Ishikawa (cell line): ENCODE results near the gene PPP2R2D.

Experiments
- CEBPB ChIP-seq: IDR thresholded peaks from 2 replicates; pipeline ENCODE4 v1.6.1; 2012
- CREB1 ChIP-seq: IDR thresholded peaks from 2 replicates; pipeline ENCODE4 v1.6.1; 2012; ENCODE audit warnings: low read depth
- EGR1 ChIP-seq: IDR thresholded peaks from 2 replicates; pipeline ENCODE4 v1.6.1; 2012
- EP300 ChIP-seq: IDR thresholded peaks from 2 replicates; pipeline ENCODE4 v1.6.1; 2012; ENCODE audit warnings: borderline replicate concordance
- FOXM1 ChIP-seq: IDR thresholded peaks from 2 replicates; pipeline ENCODE4 v1.6.1; 2012; ENCODE audit warnings: low read depth, borderline replicate concordance
- MAX ChIP-seq: IDR thresholded peaks from 2 replicates; pipeline ENCODE4 v1.6.1; 2012
- NFIC ChIP-seq: IDR thresholded peaks from 2 replicates; pipeline ENCODE4 v1.6.1; 2012
- RAD21 ChIP-seq: IDR thresholded peaks from 2 replicates; pipeline ENCODE4 v1.6.1; 2012; ENCODE audit warnings: low read depth
- REST ChIP-seq: IDR thresholded peaks from 2 replicates; pipeline ENCODE4 v1.6.1; 2012; ENCODE audit warnings: low read depth, mild to moderate bottlenecking
- TAF1 ChIP-seq: IDR thresholded peaks from 2 replicates; pipeline ENCODE4 v1.6.1; 2012; ENCODE audit warnings: low read depth, mild to moderate bottlenecking
- TCF12 ChIP-seq: IDR thresholded peaks from 2 replicates; pipeline ENCODE4 v1.6.1; 2012; ENCODE audit warnings: low read depth
- TEAD4 ChIP-seq: IDR thresholded peaks from 2 replicates; pipeline ENCODE4 v1.6.1; 2012
- USF1 ChIP-seq: IDR thresholded peaks from 2 replicates; pipeline ENCODE4 v1.6.1; 2012
- YY1 ChIP-seq: IDR thresholded peaks from 2 replicates; pipeline ENCODE4 v1.6.1; 2012; ENCODE audit warnings: low read depth
- ZBTB7A ChIP-seq: IDR thresholded peaks from 2 replicates; pipeline ENCODE4 v1.6.1; 2012; ENCODE audit warnings: low read depth

Gene PPP2R2D

GRCh38 chr10:131920151-131920550 is 19.3 kb downstream of the PPP2R2D start:
- TF ChIP-seq MAX, result no peak
- no peak for TF ChIP-seq FOXM1
- no peak for TF ChIP-seq CREB1
- TF ChIP-seq TCF12, result no peak
- TF ChIP-seq TAF1, result no peak
- no peak for TF ChIP-seq CEBPB
- TF ChIP-seq YY1, result no peak
- TF ChIP-seq TEAD4, result no peak
- TF ChIP-seq EGR1, result no peak
- TF ChIP-seq NFIC, result no peak
- no peak for TF ChIP-seq REST
- TF ChIP-seq RAD21, result no peak
- no peak for TF ChIP-seq EP300
- no peak for TF ChIP-seq USF1
- TF ChIP-seq ZBTB7A, result no peak

- no peak for TF ChIP-seq NFIC
- no peak for TF ChIP-seq RAD21
- TF ChIP-seq REST, result no peak
- no peak for TF ChIP-seq YY1
- no peak for TF ChIP-seq MAX
- TF ChIP-seq FOXM1, result no peak
- no peak for TF ChIP-seq TAF1
- no peak for TF ChIP-seq TEAD4
Measured at GRCh38 chr10:131920693-131921092, 19.9 kb downstream of the PPP2R2D start.

GRCh38 chr10:131921184-131921583 is 20.4 kb downstream of the PPP2R2D start:
- TF ChIP-seq NFIC, result no peak
- TF ChIP-seq USF1, result no peak
- no peak for TF ChIP-seq FOXM1
- no peak for TF ChIP-seq ZBTB7A
- no peak for TF ChIP-seq RAD21
- TF ChIP-seq CEBPB, result no peak
- no peak for TF ChIP-seq EGR1
- no peak for TF ChIP-seq REST
- TF ChIP-seq YY1, result no peak
- TF ChIP-seq MAX, result no peak
- no peak for TF ChIP-seq TCF12
- no peak for TF ChIP-seq CREB1

GRCh38 chr10:131923038-131923756 is 22.4 kb downstream of the PPP2R2D start:
- TF ChIP-seq MAX (no peak), CEBPB (no peak), TCF12 (no peak), REST (no peak), RAD21 (no peak), TEAD4 (no peak), CREB1 (no peak), ZBTB7A (no peak), EGR1 (no peak), USF1 (no peak), EP300 (no peak), FOXM1 (no peak), NFIC (no peak), TAF1 (no peak), YY1 (no peak)
